Neuron (in vitro differentiated cells): ENCODE measurements around the gene CTNNA1.
"Not testable (repeated sequence)": the region's sequence is repeated elsewhere in the genome, so short reads cannot be mapped to it uniquely, and the experiment has no call there.

Experiments used
- H2AFZ ChIP-seq: one replicate; pipeline ENCODE4 v1.6.1; 2013; ENCODE audit warnings: low read depth, mild to moderate bottlenecking, inconsistent platforms, low read length, moderate library complexity
- H3K27me3 ChIP-seq: one replicate; pipeline ENCODE4 v1.6.1; 2013; ENCODE audit warnings: low read length; ENCODE audit not compliant: insufficient read depth
- H3K36me3 ChIP-seq: one replicate; pipeline ENCODE4 v1.6.1; 2013; ENCODE audit warnings: low read length; ENCODE audit not compliant: insufficient read depth
- H3K4me1 ChIP-seq: one replicate; pipeline ENCODE4 v1.6.1; 2013; ENCODE audit warnings: low read length; ENCODE audit not compliant: insufficient read depth
- H3K4me3 ChIP-seq: 2 replicates; pipeline ENCODE4 v1.5.1; 2013; ENCODE audit warnings: mild to moderate bottlenecking, low read length, moderate library complexity
- H3K9me3 ChIP-seq: one replicate; pipeline ENCODE4 v1.6.1; 2013; ENCODE audit warnings: low read length

Gene CTNNA1

GRCh38 chr5:138755084-138755748 lies 2.0 kb downstream of the CTNNA1 start:
- H3K4me3 ChIP-seq, result peak overlapping the region; percentile 93

GRCh38 chr5:138757061-138757776 lies 4.0 kb downstream of the CTNNA1 start:
- no peaks in the 10 kb centered on the region for H3K9me3 ChIP-seq
- H3K4me3 ChIP-seq, result no peak overlapping the region
- H3K36me3 ChIP-seq, result peaks cover 42% of the 10 kb centered on the region

More at GRCh38 chr5:138755084-138755748, 2.0 kb downstream of the CTNNA1 start:
- Histone ChIP-seq H3K4me1 (peaks cover 16% of the 10 kb centered on the region), H3K9me3 (no peaks in the 10 kb centered on the region), H2AFZ (no peak overlapping the region), H3K36me3 (peaks cover 30% of the 10 kb centered on the region), H3K27me3 (no peaks in the 10 kb centered on the region)

GRCh38 chr5:138760448-138761110 lies 7.4 kb downstream of the CTNNA1 start:
- Histone ChIP-seq H3K9me3 (no peaks in the 10 kb centered on the region), H3K36me3 (peaks cover 37% of the 10 kb centered on the region), H3K4me3 (no peak overlapping the region), H3K27me3 (no peaks in the 10 kb centered on the region), H3K4me1 (peaks cover 2% of the 10 kb centered on the region), H2AFZ (no peak overlapping the region)

More at GRCh38 chr5:138757061-138757776, 4.0 kb downstream of the CTNNA1 start:
- Histone ChIP-seq H2AFZ (no peak overlapping the region), H3K4me1 (peaks cover 18% of the 10 kb centered on the region), H3K27me3 (no peaks in the 10 kb centered on the region)

- not testable (repeated sequence) for H2AFZ ChIP-seq, H3K4me1 ChIP-seq, H3K9me3 ChIP-seq, H3K4me3 ChIP-seq, H3K27me3 ChIP-seq
- peaks cover 37% of the 10 kb centered on the region for H3K36me3 ChIP-seq
Observed at GRCh38 chr5:138761115-138761514, 7.9 kb downstream of the CTNNA1 start.

- H3K4me3 ChIP-seq, H3K4me1 ChIP-seq: not testable (repeated sequence)
- H3K36me3 ChIP-seq, result peaks cover 32% of the 10 kb centered on the region
Observed at GRCh38 chr5:138761670-138762069, 8.4 kb downstream of the CTNNA1 start.

GRCh38 chr5:138762110-138762509 lies 8.9 kb downstream of the CTNNA1 start:
- Histone ChIP-seq H3K4me3 (no peak overlapping the region), H3K36me3 (peaks cover 31% of the 10 kb centered on the region), H3K27me3 (no peaks in the 10 kb centered on the region), H3K4me1 (peaks cover 2% of the 10 kb centered on the region), H2AFZ (no peak overlapping the region), H3K9me3 (no peaks in the 10 kb centered on the region)

More at GRCh38 chr5:138761670-138762069, 8.4 kb downstream of the CTNNA1 start:
- H3K27me3 ChIP-seq, H2AFZ ChIP-seq, H3K9me3 ChIP-seq: not testable (repeated sequence)

GRCh38 chr5:138763037-138763778 lies 10.0 kb downstream of the CTNNA1 start:
- Histone ChIP-seq H3K4me3 (no peak overlapping the region), H3K27me3 (no peaks in the 10 kb centered on the region), H3K36me3 (peaks cover 25% of the 10 kb centered on the region), H3K4me1 (peaks cover 2% of the 10 kb centered on the region), H3K9me3 (no peaks in the 10 kb centered on the region), H2AFZ (no peak overlapping the region)

GRCh38 chr5:138770291-138770690 lies 17.1 kb downstream of the CTNNA1 start:
- peaks cover 7% of the 10 kb centered on the region for H3K9me3 ChIP-seq
- H3K4me3 ChIP-seq, result no peak overlapping the region
- H2AFZ ChIP-seq, result no peak overlapping the region
- H3K27me3 ChIP-seq, result no peaks in the 10 kb centered on the region
- peaks cover 8% of the 10 kb centered on the region for H3K36me3 ChIP-seq
- no peaks in the 10 kb centered on the region for H3K4me1 ChIP-seq

- Histone ChIP-seq H3K27me3 (no peaks in the 10 kb centered on the region), H2AFZ (no peak overlapping the region), H3K4me3 (no peak overlapping the region), H3K4me1 (no peaks in the 10 kb centered on the region), H3K9me3 (peaks cover 7% of the 10 kb centered on the region), H3K36me3 (peaks cover 8% of the 10 kb centered on the region)
Observed at GRCh38 chr5:138770977-138771376, 17.8 kb downstream of the CTNNA1 start.

- H3K36me3 ChIP-seq, result peaks cover 10% of the 10 kb centered on the region
- peaks cover 9% of the 10 kb centered on the region for H3K9me3 ChIP-seq
- H3K27me3 ChIP-seq, result no peaks in the 10 kb centered on the region
- no peak overlapping the region for H2AFZ ChIP-seq
- no peaks in the 10 kb centered on the region for H3K4me1 ChIP-seq
- H3K4me3 ChIP-seq, result no peak overlapping the region
Observed at GRCh38 chr5:138772986-138773594, 19.9 kb downstream of the CTNNA1 start.

GRCh38 chr5:138773624-138774023 lies 20.4 kb downstream of the CTNNA1 start:
- H3K4me1 ChIP-seq, H3K27me3 ChIP-seq, H3K4me3 ChIP-seq, H2AFZ ChIP-seq: not testable (repeated sequence)
- H3K9me3 ChIP-seq, result peaks cover 14% of the 10 kb centered on the region
- peaks cover 13% of the 10 kb centered on the region for H3K36me3 ChIP-seq

GRCh38 chr5:138775034-138775433 lies 21.8 kb downstream of the CTNNA1 start:
- H3K4me1 ChIP-seq, result no peaks in the 10 kb centered on the region
- H3K4me3 ChIP-seq, result no peak overlapping the region
- peaks cover 15% of the 10 kb centered on the region for H3K36me3 ChIP-seq
- H3K9me3 ChIP-seq, result peaks cover 18% of the 10 kb centered on the region
- H2AFZ ChIP-seq, result no peak overlapping the region
- H3K27me3 ChIP-seq, result no peaks in the 10 kb centered on the region
